Measurements from ENCODE around the gene SLC24A3. TPM values are rescaled to one million over a fixed set of nuclear protein-coding genes. Genes with fewer than 3 reads are reported as not detected.

The SLC24A3 gene
- total RNA-seq, 1 experiment from 2014 or later = not detected

DNA sequence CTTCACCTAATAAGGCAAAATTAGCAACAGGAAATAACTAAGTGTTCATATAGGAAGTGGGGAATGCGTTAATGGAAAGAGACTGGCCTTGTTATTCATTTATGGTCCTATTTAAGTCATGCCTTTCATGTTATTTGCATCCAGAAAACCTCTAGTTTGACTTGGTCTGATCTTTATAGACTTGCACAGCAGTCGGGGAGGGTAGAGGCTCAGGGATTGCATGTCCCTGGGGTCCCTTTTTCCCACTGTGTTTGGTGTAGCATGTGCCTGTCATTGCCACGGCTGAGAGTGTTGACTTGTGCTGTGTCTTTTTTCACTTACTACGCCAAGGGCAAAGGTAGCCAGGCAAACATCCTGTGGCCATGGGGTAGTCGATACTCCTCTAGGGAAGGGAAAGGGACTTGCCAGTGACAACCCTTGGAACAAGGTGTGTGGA lies 440.2 kb downstream of the SLC24A3 start:
- Histone ChIP-seq H3K27me3 (ENCODE audit: control insufficient read depth, insufficient read depth, low read length) (peaks cover 3% of the 10 kb centered on the region), H3K36me3 (ENCODE audit: control insufficient read depth, insufficient read depth, low read length) (no peaks in the 10 kb centered on the region), H3K9me3 (ENCODE audit: control insufficient read depth, insufficient read depth, low read depth, low read length) (no peaks in the 10 kb centered on the region), H3K4me3 (ENCODE audit: low read depth in 2 of 2, low read length in 2 of 2) (no peak overlapping the region), H3K27ac (ENCODE audit: low read length) (no peak overlapping the region), H3K4me1 (ENCODE audit: control insufficient read depth, insufficient read depth, low read length) (no peaks in the 10 kb centered on the region)
- no peak for DNase-seq (ENCODE audit: low read depth, low spot score)
- TF ChIP-seq POLR2AphosphoS5 (IDR thresholded peaks at IDR 0.05; ENCODE audit: low read depth, low read length) = no peak
- TF ChIP-seq TCF7L2 (IDR thresholded peaks at IDR 0.05; ENCODE audit: low read depth, low read length) = no peak
- TF ChIP-seq, protein P1, sequence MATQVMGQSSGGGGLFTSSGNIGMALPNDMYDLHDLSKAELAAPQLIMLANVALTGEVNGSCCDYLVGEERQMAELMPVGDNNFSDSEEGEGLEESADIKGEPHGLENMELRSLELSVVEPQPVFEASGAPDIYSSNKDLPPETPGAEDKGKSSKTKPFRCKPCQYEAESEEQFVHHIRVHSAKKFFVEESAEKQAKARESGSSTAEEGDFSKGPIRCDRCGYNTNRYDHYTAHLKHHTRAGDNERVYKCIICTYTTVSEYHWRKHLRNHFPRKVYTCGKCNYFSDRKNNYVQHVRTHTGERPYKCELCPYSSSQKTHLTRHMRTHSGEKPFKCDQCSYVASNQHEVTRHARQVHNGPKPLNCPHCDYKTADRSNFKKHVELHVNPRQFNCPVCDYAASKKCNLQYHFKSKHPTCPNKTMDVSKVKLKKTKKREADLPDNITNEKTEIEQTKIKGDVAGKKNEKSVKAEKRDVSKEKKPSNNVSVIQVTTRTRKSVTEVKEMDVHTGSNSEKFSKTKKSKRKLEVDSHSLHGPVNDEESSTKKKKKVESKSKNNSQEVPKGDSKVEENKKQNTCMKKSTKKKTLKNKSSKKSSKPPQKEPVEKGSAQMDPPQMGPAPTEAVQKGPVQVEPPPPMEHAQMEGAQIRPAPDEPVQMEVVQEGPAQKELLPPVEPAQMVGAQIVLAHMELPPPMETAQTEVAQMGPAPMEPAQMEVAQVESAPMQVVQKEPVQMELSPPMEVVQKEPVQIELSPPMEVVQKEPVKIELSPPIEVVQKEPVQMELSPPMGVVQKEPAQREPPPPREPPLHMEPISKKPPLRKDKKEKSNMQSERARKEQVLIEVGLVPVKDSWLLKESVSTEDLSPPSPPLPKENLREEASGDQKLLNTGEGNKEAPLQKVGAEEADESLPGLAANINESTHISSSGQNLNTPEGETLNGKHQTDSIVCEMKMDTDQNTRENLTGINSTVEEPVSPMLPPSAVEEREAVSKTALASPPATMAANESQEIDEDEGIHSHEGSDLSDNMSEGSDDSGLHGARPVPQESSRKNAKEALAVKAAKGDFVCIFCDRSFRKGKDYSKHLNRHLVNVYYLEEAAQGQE (IDR thresholded peaks at IDR 0.05; ENCODE audit: insufficient read depth in 1 of 2, low read depth in 2 of 2, low read length in 1 of 2) = no peak
- TF ChIP-seq, protein P2, sequence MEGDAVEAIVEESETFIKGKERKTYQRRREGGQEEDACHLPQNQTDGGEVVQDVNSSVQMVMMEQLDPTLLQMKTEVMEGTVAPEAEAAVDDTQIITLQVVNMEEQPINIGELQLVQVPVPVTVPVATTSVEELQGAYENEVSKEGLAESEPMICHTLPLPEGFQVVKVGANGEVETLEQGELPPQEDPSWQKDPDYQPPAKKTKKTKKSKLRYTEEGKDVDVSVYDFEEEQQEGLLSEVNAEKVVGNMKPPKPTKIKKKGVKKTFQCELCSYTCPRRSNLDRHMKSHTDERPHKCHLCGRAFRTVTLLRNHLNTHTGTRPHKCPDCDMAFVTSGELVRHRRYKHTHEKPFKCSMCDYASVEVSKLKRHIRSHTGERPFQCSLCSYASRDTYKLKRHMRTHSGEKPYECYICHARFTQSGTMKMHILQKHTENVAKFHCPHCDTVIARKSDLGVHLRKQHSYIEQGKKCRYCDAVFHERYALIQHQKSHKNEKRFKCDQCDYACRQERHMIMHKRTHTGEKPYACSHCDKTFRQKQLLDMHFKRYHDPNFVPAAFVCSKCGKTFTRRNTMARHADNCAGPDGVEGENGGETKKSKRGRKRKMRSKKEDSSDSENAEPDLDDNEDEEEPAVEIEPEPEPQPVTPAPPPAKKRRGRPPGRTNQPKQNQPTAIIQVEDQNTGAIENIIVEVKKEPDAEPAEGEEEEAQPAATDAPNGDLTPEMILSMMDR (IDR thresholded peaks at IDR 0.05) = no peak
- no peak for TF ChIP-seq SIN3A (IDR thresholded peaks at IDR 0.05; ENCODE audit: borderline replicate concordance, insufficient read depth, low read depth, low read length)
- POLR2A ChIA-PET = no interaction called here
- CTCF ChIA-PET = no interaction called here
- in situ Hi-C loops (cut with HindIII; ENCODE audit: low pct_unique_long_range_greater_than_20kb, low sequenced_read_pairs) (no loop called here), intact Hi-C loops (cut with micrococcal nuclease; ENCODE audit: unreplicated experiment) (no loop called here)
- ATAC-seq = no peak
- no TSS peak for BruUV-seq (replicated peaks)

DNA sequence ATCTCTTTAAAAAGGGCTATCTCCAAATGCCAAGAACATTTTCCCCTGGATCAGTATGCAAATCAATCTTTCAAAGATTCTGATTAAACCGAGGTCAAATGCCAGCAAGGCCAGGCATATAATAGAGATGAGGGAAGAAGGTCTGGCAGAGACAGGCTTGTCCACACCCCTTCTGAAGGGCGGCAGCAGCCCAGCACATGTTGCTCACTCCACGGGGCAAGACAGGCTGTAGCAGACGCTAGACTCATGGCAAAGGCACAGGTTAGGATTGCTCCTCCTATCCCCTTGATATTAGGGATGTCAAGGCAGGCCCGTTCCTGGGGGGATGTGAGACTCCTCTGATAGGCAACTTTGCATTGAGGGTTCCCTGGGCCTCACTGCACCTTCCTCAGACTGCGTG lies 440.9 kb downstream of the SLC24A3 start:
- in situ Hi-C loops (cut with HindIII; ENCODE audit: low pct_unique_long_range_greater_than_20kb, low sequenced_read_pairs) = no loop called here
- no TSS peak for BruUV-seq (replicated peaks)
- ATAC-seq = no peak
- TF ChIP-seq, protein P1 (IDR thresholded peaks at IDR 0.05; ENCODE audit: insufficient read depth in 1 of 2, low read depth in 2 of 2, low read length in 1 of 2) = no peak
- TF ChIP-seq SIN3A (IDR thresholded peaks at IDR 0.05; ENCODE audit: borderline replicate concordance, insufficient read depth, low read depth, low read length) (no peak), TCF7L2 (IDR thresholded peaks at IDR 0.05; ENCODE audit: low read depth, low read length) (no peak), POLR2AphosphoS5 (IDR thresholded peaks at IDR 0.05; ENCODE audit: low read depth, low read length) (no peak)
- TF ChIP-seq, protein P2 (IDR thresholded peaks at IDR 0.05) = no peak
- POLR2A ChIA-PET = no interaction called here
- intact Hi-C loops (cut with micrococcal nuclease; ENCODE audit: unreplicated experiment) = no loop called here
- no peak for DNase-seq (ENCODE audit: low read depth, low spot score)
- no peak overlapping the region for H3K4me3 ChIP-seq (ENCODE audit: low read depth in 2 of 2, low read length in 2 of 2)
- H3K27ac ChIP-seq (ENCODE audit: low read length) = no peak overlapping the region
- H3K27me3 ChIP-seq (ENCODE audit: control insufficient read depth, insufficient read depth, low read length) = peaks cover 3% of the 10 kb centered on the region
- no peaks in the 10 kb centered on the region for H3K36me3 ChIP-seq (ENCODE audit: control insufficient read depth, insufficient read depth, low read length)
- CTCF ChIA-PET = no interaction called here
- no peaks in the 10 kb centered on the region for H3K4me1 ChIP-seq (ENCODE audit: control insufficient read depth, insufficient read depth, low read length)
- H3K9me3 ChIP-seq (ENCODE audit: control insufficient read depth, insufficient read depth, low read depth, low read length) = no peaks in the 10 kb centered on the region

All from Panc1 (cell line).